ENCODE results near the gene TBX10.
"Not testable (repeated sequence)": the region's sequence is repeated elsewhere in the genome, so short reads cannot be mapped to it uniquely, and the experiment has no call there.

TBX10 gene

GRCh38 chr11:67639438-67639859 is at the start of gene TBX10:
TBX10 (minus strand) TSS chr11:67639763; CDS start chr11:67639472, 291 bp downstream.
- DNase-seq (ENCODE audit: low spot score): peak; percentile 3

GRCh38 chr11:67689178-67689577 is 49.6 kb upstream of the TBX10 start:
- DNase-seq (ENCODE audit: low spot score): no peak

GRCh38 chr11:67687986-67688385 is 48.4 kb upstream of the TBX10 start:
- no peak for DNase-seq (ENCODE audit: low spot score)

- not testable (repeated sequence) for DNase-seq (ENCODE audit: low spot score)
Measured at GRCh38 chr11:67685641-67686332, 46.2 kb upstream of the TBX10 start.

GRCh38 chr11:67682126-67683034 is 42.8 kb upstream of the TBX10 start:
- DNase-seq (ENCODE audit: low spot score): not testable (repeated sequence)

- no peak for DNase-seq (ENCODE audit: low spot score)
Measured at GRCh38 chr11:67680696-67681470, 41.3 kb upstream of the TBX10 start.

- DNase-seq (ENCODE audit: low spot score): no peak
Measured at GRCh38 chr11:67675058-67675747, 35.6 kb upstream of the TBX10 start.

- DNase-seq (ENCODE audit: low spot score): no peak
Measured at GRCh38 chr11:67674442-67674871, 34.9 kb upstream of the TBX10 start, which contains the start of gene ALDH3B2. ALDH3B2 (minus strand) TSS chr11:67674623; CDS start chr11:67666935, 7,688 bp downstream.

- DNase-seq (ENCODE audit: low spot score): no peak
Measured at GRCh38 chr11:67673902-67674301, 34.3 kb upstream of the TBX10 start.

GRCh38 chr11:67673358-67673757 is 33.8 kb upstream of the TBX10 start:
- DNase-seq (ENCODE audit: low spot score): no peak

GRCh38 chr11:67671211-67671520 is 31.6 kb upstream of the TBX10 start:
- no peak for DNase-seq (ENCODE audit: low spot score)

- no peak for DNase-seq (ENCODE audit: low spot score)
Measured at GRCh38 chr11:67670316-67671210, 31.0 kb upstream of the TBX10 start.

- DNase-seq (ENCODE audit: low spot score): no peak
Measured at GRCh38 chr11:67668192-67668551, 28.6 kb upstream of the TBX10 start.

- no peak for DNase-seq (ENCODE audit: low spot score)
Measured at GRCh38 chr11:67667490-67668191, 28.1 kb upstream of the TBX10 start.

GRCh38 chr11:67666676-67667489 is 27.3 kb upstream of the TBX10 start:
- no peak for DNase-seq (ENCODE audit: low spot score)

- no peak for DNase-seq (ENCODE audit: low spot score)
Measured at GRCh38 chr11:67666303-67666645, 26.7 kb upstream of the TBX10 start.

GRCh38 chr11:67665541-67666302 is 26.2 kb upstream of the TBX10 start:
- no peak for DNase-seq (ENCODE audit: low spot score)

GRCh38 chr11:67664696-67665540 is 25.4 kb upstream of the TBX10 start:
- no peak for DNase-seq (ENCODE audit: low spot score)
